Coronary artery (tissue), 2 donors: ENCODE data around the gene HTR3D.

Experiments used
- DNase-seq: peaks from one replicate; pipeline ENCODE4 v3.0.0-alpha.2; 2017; ENCODE audit warnings: low spot score
- H3K27ac ChIP-seq, 2 donors: fragments of 200-600 bp; sonication (generic); one replicate each; pipeline ENCODE4 v1.5.1; 2016 to 2019
- H3K4me3 ChIP-seq: fragments of 200-600 bp; sonication (generic); 2 replicates; pipeline ENCODE4 v1.5.1; 2016; ENCODE audit warnings: mild to moderate bottlenecking, moderate library complexity
- TF ChIP-seq, protein P1 (sequence below): fragments of 200-600 bp; sonication (generic); IDR thresholded peaks from one replicate; pipeline ENCODE4 v1.5.1; 2019; ENCODE audit warnings: antibody characterized with exemption

Gene HTR3D

GRCh38 chr3:184008161-184008560, 23.4 kb upstream of the HTR3D start:
- Histone ChIP-seq H3K4me3 (no peak overlapping the region), H3K27ac (peak overlapping the region in 1 of 2 donors; percentile 14)
- TF ChIP-seq, protein P1, sequence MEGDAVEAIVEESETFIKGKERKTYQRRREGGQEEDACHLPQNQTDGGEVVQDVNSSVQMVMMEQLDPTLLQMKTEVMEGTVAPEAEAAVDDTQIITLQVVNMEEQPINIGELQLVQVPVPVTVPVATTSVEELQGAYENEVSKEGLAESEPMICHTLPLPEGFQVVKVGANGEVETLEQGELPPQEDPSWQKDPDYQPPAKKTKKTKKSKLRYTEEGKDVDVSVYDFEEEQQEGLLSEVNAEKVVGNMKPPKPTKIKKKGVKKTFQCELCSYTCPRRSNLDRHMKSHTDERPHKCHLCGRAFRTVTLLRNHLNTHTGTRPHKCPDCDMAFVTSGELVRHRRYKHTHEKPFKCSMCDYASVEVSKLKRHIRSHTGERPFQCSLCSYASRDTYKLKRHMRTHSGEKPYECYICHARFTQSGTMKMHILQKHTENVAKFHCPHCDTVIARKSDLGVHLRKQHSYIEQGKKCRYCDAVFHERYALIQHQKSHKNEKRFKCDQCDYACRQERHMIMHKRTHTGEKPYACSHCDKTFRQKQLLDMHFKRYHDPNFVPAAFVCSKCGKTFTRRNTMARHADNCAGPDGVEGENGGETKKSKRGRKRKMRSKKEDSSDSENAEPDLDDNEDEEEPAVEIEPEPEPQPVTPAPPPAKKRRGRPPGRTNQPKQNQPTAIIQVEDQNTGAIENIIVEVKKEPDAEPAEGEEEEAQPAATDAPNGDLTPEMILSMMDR: no peak
- DNase-seq: no peak

GRCh38 chr3:184011230-184011876, 20.2 kb upstream of the HTR3D start:
- no peak overlapping the region for H3K27ac ChIP-seq
- no peak overlapping the region for H3K4me3 ChIP-seq
- DNase-seq: no peak
- TF ChIP-seq, protein P1: no peak

- no peak overlapping the region for H3K4me3 ChIP-seq
- TF ChIP-seq, protein P1: no peak
- DNase-seq: no peak
- no peak overlapping the region for H3K27ac ChIP-seq
Measured at GRCh38 chr3:184011937-184012889, 19.3 kb upstream of the HTR3D start.

DNA sequence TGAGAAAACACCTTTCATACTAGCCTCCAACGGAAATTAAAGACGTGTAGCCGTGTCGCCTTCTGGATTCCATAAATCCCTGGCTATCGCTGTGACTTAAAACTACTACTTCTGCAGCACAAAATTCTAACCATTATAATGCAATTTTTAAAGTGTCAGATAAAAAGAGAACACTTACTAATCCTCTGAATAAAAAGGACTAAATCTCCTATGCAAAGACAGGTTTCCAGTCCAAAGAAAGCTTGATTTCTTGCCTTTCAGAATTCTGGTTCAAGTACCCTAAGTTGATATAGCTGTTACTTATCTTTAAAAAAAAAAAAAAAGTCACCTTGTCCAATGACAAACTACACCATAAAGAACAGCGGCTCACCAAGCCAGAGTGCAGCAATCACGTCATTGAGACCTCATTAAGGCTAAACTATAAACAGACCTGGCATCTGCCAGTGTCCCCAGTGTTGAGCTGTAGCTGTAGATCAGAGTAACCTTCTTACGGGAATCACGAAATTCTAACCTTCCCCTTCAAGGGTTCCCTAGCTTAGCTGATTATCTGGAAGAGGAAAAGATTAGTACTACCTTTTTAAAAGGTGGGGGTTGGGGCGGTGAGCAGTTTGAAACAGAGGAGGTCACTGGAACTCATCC, 16.0 kb upstream of the HTR3D start:
- Histone ChIP-seq H3K4me3 (no peak overlapping the region), H3K27ac (no peak overlapping the region)
- TF ChIP-seq, protein P1: no peak
- DNase-seq: no peak

DNA sequence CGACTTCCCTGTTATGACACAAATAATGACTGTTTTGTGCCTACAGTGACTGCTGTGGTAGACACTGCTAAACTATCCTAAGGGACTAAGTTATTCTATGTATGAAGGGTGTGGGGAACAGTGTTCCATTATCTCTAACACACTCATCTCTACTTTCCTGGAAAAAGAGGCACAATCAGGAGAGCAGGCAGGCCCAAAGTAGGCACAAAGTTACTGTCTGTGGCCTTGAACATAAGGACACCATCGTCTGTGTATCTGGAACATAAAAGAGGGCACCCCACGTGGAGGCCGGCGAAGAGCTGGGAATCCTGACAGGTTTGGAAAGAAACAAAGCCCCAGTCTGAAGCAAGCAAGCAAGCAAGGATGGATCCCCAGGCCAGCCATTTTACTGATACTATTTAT, 15.4 kb upstream of the HTR3D start:
- DNase-seq: no peak
- Histone ChIP-seq H3K27ac (no peak overlapping the region), H3K4me3 (peak overlapping the region; percentile 97)
- TF ChIP-seq, protein P1: no peak

- Histone ChIP-seq H3K4me3 (peak overlapping the region; percentile 97), H3K27ac (peak overlapping the region; percentile 66 to 84)
- peak; percentile 77 for DNase-seq
- TF ChIP-seq, protein P1: peak; percentile 95
Measured at GRCh38 chr3:184016811-184017671, 14.5 kb upstream of the HTR3D start.
